Measurements from ENCODE around the gene PCED1B.
"Not testable (repeated sequence)": the region's sequence is repeated elsewhere in the genome, so short reads cannot be mapped to it uniquely, and the experiment has no call there.

PCED1B gene, protein sequence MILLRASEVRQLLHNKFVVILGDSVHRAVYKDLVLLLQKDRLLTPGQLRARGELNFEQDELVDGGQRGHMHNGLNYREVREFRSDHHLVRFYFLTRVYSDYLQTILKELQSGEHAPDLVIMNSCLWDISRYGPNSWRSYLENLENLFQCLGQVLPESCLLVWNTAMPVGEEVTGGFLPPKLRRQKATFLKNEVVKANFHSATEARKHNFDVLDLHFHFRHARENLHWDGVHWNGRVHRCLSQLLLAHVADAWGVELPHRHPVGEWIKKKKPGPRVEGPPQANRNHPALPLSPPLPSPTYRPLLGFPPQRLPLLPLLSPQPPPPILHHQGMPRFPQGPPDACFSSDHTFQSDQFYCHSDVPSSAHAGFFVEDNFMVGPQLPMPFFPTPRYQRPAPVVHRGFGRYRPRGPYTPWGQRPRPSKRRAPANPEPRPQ

GRCh38 chr12:47079468-47079980, at the start of gene PCED1B, which contains the start of gene AMIGO2:
Gene PCED1B (plus strand): TSS chr12:47079621. CDS start chr12:47235064, 155,443 bp downstream.
Gene AMIGO2 (minus strand): TSS chr12:47079959. CDS start chr12:47079002, 957 bp downstream.
- peak; percentile 59 to 61 for DNase-seq (ENCODE audit: low read depth in 2 of 2)

GRCh38 chr12:47029903-47030302, 49.5 kb upstream of the PCED1B start:
- no peak for DNase-seq (ENCODE audit: low read depth in 2 of 2)

DNA sequence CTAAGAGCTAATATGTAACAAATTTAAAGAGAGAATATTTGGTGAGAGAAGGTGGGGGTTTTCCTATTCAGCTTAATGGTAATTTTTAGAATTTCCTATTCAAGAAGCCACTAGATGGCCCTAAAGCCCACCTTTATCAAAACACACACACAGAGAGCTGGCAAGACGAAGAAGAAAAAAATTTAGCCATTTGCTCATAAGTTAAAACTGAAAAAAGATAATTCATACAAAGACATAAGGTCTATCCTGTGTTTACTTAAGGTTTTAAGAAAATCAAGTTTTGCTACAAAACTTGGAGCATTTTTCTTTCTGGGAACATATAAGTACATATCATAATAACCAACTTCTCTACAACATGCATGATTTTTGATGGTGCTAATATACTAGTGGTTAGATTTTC, 46.8 kb upstream of the PCED1B start:
- no peak for DNase-seq (ENCODE audit: low read depth in 2 of 2)

- no peak for DNase-seq (ENCODE audit: low read depth in 2 of 2)
Measured at GRCh38 chr12:47033081-47033480, 46.3 kb upstream of the PCED1B start.

- DNase-seq (ENCODE audit: low read depth in 2 of 2): no peak
Measured at GRCh38 chr12:47033789-47034555, 45.4 kb upstream of the PCED1B start.

DNA sequence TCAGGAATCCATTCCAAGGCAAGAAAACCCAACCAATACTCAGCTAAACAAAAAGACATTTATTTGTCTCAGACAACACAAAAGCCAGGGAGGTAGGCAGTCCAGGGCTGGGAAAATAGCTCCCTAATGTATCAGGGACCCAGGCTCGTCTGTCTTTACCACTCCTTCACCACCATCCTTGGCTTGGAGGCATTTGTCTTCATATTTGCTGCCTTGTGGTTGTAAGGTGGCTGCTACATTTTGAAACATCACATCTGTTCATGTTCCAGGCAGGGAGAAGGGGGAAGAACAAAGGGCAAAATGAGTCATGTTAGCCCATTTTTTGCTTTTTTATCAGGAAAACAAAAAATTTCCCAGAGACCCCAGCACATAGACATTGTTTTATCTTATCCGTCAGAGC, 44.8 kb upstream of the PCED1B start:
- no peak for DNase-seq (ENCODE audit: low read depth in 2 of 2)

DNA sequence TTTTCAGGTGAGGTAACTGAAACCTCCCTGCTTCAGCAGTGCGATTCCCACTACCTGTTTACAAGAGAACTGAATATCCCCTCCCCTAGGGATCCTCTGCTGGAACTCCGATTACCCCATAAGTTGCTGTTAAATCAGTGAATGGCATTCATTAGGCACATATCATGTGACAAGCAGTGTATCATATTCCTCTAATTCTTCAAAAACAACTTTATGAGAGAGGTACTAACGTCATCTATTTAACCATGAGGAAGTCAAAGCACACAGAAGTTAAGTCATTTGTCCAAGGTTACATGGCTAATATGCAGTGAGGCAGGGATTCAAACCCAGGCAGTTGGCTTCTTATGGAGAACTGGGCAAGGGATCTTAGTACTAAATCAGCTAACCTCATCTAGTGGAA, 43.9 kb upstream of the PCED1B start:
- DNase-seq (ENCODE audit: low read depth in 2 of 2): no peak

GRCh38 chr12:47038270-47038748, 41.1 kb upstream of the PCED1B start:
- DNase-seq (ENCODE audit: low read depth in 2 of 2): no peak

DNA sequence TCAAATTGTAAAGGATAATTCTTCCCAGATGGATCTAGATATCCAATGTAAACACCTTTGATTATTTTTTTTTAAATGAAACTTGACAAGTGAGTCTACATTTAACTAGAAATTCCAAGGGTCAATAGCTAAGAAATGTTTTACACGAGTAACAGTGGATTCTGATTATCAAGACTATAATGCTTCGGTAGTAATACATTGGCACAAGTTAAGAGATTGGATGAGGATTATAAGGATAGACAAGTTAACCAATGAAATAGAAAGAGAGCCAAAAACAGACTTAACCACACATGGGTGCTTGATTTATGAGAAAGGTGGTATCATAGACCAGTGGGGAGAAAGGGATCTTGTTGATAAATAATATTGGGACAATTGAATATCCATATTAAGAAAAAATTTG, 40.3 kb upstream of the PCED1B start:
- DNase-seq (ENCODE audit: low read depth in 2 of 2): no peak

DNA sequence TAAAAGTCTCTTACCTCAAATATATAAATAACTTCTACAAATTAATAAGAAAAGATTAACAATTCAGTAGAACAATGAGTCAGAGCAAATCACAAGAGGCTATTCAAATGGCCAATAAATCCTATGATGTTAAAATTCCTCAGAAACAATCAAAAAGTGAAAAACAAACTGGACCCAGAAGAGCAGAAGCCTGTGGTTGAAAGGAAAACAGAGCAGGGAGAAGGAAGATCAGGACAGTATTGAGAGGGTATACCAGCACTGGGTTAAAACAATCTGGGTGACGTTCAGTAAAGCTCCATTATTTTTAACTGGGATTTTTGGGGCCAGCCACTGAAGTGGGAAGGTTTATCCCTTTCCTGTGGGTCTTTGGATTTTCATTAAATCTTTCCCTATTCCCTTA, 39.7 kb upstream of the PCED1B start:
- no peak for DNase-seq (ENCODE audit: low read depth in 2 of 2)

DNA sequence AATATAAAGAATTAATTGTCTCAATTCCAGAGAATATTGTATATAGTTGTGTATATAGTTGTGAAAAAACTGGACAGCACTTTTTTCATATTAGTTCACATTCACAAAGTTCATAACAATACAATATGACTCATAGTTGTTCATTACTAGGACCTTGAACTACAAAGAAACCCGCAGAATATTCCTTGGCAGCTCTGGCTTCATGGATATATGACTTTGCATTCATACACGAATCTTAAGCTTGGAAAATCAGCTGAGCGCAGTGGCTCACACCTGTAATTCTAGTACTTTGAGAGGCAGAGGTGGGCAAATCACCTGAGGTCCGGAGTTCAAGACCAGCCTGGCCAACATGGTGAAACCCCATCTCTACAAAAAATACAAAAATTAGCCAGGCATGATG, 38.1 kb upstream of the PCED1B start:
- no peak for DNase-seq (ENCODE audit: low read depth in 2 of 2)

- no peak for DNase-seq (ENCODE audit: low read depth in 2 of 2)
Measured at GRCh38 chr12:47048541-47048940, 30.9 kb upstream of the PCED1B start.

GRCh38 chr12:47051291-47051690, 28.1 kb upstream of the PCED1B start:
- not testable (repeated sequence) for DNase-seq (ENCODE audit: low read depth in 2 of 2)

DNA sequence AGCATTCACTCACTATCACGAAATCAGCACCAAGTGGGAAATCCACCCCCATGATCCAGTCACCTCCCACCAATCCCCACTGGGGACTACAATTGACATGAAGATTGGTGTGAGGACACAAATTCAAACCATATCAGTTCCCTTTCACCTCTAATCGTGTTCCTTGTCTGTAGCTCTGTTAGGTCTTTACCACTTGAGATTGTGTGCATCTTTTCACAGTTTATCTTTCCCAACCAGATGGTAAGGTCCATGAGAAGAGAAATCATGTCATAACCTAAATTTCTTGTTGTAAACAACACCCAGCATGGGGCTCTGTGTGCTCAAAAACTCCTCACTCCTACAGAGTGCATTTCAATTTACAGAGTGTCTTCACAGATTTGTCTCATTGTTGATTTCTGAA, 27.1 kb upstream of the PCED1B start:
- no peak for DNase-seq (ENCODE audit: low read depth in 2 of 2)

GRCh38 chr12:47053961-47054360, 25.5 kb upstream of the PCED1B start:
- no peak for DNase-seq (ENCODE audit: low read depth in 2 of 2)

DNA sequence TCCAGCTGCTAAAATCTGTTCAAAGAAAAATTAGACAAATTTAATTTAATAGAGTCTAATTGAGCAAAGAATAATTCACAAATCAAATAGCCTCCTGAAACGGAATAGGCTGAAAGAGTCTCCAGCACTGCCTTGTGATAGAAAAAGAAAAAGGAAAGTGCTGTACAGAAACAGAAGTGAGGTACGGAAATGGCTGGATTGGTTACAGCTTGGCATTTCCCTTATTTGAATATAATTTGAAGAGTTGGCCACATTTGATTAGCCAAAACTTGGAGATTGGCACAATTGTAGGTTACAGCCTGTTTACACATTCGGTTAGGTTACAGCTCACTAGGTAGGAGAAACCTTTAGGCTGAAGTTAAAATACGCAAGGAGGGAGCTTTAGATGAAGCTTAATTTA, 24.8 kb upstream of the PCED1B start:
- DNase-seq (ENCODE audit: low read depth in 2 of 2): no peak

DNA sequence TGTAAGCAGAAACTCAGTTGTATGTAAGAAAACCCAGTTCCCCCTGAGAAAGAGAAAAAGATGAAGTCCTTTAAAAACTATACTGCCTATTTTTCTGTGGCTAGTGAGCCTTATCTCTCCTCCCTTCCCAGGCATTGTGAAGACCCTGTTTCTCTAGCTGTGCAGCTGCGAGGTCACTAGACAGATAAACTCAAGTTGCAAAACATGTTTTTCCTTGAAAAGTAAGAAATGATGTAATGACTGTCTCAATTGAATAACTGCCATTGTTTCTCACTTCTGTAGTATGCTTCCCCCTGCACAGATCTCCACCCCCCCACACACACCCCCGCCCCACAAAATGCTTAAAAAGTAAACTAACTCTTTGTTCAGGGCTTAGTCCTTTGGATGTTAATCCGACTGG, 23.6 kb upstream of the PCED1B start:
- DNase-seq (ENCODE audit: low read depth in 2 of 2): not testable (repeated sequence)

DNA sequence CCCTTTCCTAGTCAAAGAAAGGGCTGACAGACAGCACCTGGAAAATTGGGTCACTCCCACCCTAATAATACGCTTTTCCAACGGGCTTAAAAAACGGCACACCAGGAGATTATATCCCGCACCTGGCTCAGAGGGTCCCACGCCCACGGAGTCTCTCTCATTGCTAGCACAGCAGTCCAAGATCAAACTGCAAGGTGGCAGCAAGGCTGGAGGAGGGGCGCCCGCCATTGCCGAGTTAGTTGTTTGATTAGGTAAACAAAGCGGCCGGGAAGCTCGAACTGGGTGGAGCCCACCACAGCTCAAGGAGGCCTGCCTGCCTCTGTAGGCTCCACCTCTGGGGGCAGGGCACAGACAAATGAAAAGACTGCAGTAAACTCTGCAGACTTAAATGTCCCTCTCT, 22.5 kb upstream of the PCED1B start:
- not testable (repeated sequence) for DNase-seq (ENCODE audit: low read depth in 2 of 2)

DNA sequence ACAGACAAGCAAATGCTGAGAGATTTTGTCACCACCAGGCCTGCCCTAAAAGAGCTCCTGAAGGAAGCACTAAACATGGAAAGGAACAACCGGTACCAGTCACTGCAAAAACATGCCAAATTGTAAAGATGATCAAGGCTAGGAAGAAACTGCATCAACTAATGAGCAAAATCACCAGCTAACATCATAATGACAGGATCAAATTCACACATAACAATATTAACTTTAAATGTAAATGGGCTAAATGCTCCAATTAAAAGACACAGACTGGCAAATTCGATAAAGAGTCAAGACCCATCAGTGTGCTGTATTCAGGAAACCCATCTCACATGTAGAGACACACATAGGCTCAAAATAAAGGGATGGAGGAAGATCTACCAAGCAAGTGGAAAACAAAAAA, 20.8 kb upstream of the PCED1B start:
- not testable (repeated sequence) for DNase-seq (ENCODE audit: low read depth in 2 of 2)

- DNase-seq (ENCODE audit: low read depth in 2 of 2): no peak
Measured at GRCh38 chr12:47065546-47065945, 13.9 kb upstream of the PCED1B start.

DNA sequence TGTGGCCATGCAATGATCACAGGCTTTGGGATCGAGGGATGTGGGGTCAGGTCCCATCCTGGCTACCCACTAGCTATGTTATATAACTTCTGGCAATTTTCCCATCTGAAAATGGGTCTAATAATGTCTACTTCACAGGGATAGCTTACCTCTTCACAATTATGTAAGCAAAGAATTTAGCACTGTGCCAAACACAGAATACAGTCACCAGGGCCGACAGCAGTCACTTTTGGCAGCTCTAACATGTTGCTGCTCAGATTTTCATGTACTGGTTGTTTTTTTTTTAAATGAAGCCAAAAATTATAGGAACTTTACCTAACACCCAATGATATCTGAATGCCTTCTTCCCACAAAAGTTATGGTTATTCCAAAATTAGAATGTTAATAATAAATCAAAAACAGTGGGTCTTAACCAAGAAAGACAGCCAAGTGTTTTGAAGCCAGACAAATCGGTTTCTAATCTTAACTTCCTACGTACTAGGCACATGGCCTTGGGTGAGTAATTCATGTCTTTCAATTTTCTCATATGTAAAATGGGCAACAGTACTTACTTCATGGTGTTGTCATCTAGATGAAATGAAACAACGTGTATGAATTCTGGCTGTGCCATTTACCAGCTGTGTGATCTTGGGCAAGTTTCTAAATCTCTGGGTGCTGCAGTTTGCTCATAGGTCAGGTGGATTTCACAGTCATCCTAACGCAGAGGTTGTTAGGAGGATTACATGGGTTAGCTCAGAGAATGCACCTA, 13.0 kb upstream of the PCED1B start:
- no peak for DNase-seq (ENCODE audit: low read depth in 2 of 2)

DNA sequence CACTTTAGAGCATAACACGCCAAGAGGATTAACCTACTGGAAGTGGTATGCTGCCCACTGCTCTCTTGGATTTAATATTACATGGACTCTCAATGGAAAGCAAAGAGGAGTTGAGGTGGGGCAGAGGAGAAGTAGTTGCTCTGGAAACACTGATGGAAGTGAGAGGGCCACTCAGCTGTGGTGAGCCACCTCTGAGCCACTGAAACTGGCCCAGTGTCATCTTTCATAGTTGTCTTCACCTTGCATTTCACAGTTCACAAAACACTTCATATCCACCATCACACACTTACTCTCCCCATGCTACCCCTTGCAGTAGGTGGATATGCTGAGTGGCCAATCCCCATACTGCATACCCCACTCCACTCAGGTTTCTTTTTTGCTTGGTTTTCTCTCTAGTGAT, 12.2 kb upstream of the PCED1B start:
- peak in 1 of 2 donors; percentile 26 for DNase-seq (ENCODE audit: low read depth in 2 of 2)
